ENCODE data around the gene CLASP1.

- no peak for TF ChIP-seq CTCF (IDR thresholded peaks at IDR 0.05; ENCODE audit: extremely low read depth in 1 of 2, insufficient read depth in 1 of 2, low read depth in 1 of 2, low read length in 2 of 2)
- TF ChIP-seq POLR2AphosphoS5 (IDR thresholded peaks at IDR 0.05; ENCODE audit: insufficient read depth, low read depth, low read length): no peak
- TF ChIP-seq POLR2A (IDR thresholded peaks at IDR 0.05; ENCODE audit: low read depth, low read length): no peak
- TF ChIP-seq JUN (IDR thresholded peaks at IDR 0.05; ENCODE audit: borderline replicate concordance, insufficient read depth, insufficient read length, low read depth): no peak
- no peak for TF ChIP-seq MYC (IDR thresholded peaks at IDR 0.05; ENCODE audit: low read depth, low read length)
- no peak for TF ChIP-seq EZH2 (IDR thresholded peaks at IDR 0.05; ENCODE audit: borderline replicate concordance, low read depth, low read length, severe bottlenecking)
These were observed 311.0 kb downstream of the CLASP1 start for GRCh38 chr2:121338281-121338680.

All from endothelial cell of umbilical vein (primary cell).